SW480 (cell line): ENCODE data around the gene ROR2.

Experiments
- DNase-seq: peaks from one replicate; pipeline ENCODE4 v3.0.0-alpha.2; 2016; ENCODE audit warnings: low spot score

ROR2 gene

GRCh38 chr9:91716239-91716638, 233.8 kb downstream of the ROR2 start:
- no peak for DNase-seq

DNA sequence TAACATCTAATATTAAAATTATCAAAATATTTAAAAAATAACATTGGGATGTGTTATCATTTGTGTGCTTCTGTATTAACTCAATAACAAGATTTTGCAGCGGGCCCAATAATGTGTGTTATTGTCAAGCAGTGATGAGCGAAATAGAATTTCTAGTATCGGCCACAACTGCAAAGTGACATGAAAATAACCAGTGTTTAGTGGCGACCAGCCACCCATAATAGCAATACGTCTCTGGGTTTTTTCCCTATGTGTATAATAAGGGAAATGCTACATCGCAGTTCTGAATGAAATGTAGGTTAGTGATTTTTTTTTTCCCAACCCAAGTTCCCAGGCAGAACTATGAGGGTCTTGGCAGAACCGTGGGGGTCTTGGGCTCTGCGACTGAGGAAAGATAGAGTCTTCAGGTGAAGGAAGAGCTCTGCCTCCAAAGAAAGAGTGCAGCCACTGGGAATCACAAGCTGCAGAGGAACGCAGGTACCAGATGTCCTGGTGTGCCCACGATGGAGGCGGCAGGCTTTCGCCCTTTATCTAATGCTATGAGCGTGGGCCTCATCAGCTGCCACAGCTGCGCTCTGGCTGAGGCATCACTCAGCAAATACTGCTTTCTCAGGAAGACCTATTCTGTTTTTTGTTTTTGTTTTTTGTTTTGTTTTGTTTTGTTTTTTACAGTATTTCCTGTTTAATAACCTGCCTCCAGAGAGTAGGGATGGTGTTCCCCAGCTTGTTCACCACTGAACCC, 235.0 kb downstream of the ROR2 start:
- DNase-seq, result no peak

DNA sequence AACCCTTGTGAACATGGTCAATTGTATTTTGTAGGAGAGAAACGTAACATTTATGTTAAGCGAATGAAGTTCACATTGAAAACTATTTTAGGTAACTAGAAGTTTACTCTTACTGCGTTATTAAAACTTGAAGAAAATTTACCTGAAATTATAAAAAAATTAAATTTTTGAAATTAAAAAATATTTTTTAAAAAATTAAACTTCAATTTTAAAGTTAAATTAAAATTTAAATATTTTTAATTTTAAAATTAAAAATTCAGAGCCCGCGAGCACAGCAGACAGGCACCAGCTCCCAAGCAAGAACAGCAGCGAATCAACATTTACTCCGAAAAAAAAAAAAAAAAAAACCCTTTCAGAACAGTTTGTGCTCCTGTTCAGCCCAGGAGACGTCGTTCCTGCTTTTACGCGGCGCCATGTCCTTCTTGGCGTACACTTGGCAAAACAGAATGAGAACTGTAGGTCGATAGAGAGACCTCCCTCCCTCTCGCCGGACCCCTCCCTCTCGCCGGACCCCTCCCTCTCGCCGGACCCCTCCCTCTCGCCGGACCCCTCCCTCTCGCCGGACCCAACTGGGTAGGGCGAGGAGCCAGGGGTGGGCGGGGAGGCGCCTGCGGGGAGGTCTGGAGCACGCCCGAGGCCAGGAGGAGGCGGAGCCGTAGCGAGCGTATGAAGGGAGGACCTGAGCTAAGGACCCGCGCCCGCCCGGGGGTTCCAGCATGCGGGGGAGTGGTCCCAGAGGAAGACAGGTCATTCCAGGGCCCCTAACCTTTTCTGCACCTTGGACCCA, 235.8 kb downstream of the ROR2 start:
- DNase-seq, result peak; percentile 49

- DNase-seq, result no peak
Observed at GRCh38 chr9:91712811-91713210, 237.2 kb downstream of the ROR2 start.

DNA sequence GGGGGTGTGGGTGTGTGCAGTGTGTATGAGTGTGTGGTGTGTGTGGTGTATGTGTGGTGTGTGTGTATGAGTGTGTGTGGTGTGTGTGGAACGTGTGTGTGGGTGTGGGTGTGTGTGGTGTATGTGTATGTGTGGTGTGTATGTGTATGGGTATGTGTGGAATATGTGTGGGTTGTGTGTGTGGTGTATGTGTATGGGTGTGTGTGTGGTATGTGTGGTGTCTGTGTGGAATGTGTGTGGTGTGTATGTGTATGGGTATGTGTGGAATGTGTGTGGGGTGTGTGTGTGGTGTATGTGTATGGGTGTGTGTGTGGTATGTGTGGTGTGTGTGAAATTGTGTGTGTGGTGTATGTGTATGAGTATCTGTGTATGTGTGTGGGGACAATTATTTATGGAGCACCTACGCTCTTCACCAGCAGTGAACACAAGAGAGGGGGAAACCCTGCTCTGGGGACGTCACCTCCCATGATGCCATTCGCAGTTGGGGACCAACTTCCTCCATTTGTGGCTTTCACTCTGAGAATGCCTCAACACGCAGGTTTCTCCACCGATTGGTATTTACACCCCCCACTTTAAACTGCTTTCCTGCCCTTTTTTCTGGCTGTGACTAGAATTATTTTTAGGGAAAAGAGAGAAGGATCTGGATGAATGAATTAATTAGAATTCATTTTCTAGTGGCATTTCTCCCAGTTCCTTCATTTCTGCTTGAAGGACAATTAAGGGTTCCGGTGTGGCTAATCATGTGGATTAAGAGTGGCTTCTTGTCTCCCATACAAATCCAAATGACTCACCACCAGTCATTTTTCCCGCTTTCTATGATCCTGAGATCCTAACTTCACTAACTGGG, 238.1 kb downstream of the ROR2 start:
- peak; percentile 46 for DNase-seq

DNA sequence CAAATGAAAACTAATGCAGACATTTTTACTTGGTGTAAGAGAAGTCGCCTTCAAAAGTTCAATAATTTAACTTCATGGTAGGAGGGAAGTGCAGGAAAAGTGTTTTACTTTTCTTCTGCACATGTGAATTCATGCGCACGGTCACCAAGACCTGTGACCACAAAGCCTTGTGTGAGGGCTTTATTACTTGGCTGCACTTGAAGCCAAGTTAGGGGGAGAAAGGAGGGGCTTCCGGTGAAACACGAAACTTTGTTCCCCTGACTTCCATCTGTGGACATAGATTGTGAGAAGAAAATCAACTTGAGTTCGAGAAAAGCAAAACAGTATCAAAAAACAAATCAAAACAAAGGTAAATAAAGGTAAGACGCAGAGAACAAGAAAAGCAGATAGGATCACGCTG, 239.9 kb downstream of the ROR2 start:
- no peak for DNase-seq

DNA sequence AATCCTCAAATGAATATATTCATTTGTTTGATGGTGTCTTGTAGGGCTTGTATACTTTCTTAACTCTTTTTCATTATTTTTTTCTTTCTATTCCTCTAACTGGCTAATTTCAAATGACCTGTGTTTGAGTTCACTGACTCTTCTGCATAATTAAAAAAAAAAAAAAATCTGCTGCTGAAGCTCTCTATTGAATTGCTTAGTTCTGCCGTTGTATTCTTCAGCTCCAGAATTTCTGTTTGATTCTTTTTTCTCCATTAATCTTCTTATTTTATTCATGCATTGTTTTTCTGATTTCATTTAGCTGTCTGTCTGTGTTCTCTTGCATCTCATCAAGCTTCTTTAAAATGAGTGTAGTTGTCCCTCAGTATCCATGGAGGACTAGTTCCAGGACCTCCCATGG, 244.6 kb downstream of the ROR2 start:
- DNase-seq, result no peak

- DNase-seq, result no peak
Observed at GRCh38 chr9:91700475-91700874, 249.6 kb downstream of the ROR2 start.

GRCh38 chr9:91698266-91698665, 251.8 kb downstream of the ROR2 start:
- no peak for DNase-seq

DNA sequence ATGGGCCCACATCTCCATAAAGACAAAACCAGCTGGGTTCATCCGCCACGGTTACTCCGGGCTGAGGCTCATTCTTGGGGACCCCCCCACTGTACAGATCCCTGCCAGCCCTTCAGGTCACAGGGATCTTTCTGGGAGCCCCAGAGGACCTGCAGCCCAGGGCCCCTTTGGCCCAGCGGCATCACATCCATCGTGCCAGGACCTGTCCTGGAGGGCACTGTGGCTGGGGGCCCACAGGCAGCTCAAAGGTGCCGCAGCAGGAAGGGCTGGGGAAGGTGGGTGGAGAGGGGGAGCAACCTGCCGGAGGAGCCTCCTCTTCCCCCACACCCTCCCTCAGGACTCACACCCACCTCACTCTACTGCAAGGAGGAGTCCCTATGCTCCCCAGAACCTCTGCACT, 252.8 kb downstream of the ROR2 start:
- DNase-seq, result no peak

DNA sequence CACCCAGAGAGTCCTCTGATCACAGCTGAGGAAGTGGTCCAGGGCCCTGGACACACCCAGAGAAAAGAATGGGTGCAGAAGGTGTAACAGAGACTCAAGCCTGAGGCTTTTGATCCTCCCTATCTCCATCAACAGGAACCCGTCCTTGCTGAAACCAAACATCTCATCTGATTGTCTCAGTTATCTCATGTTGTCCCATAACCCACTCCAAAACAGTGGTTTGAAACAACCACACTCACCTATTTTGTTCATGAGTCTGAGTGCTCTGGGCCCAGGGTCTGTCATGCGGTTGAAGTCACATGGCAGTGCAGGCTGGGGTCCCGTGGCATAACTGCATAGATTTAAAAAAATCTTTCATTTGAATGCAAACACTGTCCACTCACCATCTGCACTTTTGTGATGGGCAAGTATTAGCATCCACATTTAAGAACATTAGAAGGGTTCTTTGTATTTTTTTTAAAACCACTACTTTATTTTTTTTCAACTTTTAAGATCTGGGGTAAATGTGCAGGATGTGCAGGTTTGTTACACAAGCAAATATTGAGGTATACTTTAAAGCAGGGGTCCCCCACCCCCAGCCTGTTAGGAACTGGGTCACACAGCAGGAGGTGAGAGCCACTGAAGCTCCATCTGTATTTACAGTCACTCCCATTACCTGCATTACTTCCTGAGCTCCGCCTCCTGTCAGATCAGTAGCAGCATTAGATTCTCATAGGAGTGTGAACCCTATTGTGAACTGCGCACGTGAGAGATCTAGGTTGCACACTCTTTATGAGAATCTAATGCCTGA, 255.8 kb downstream of the ROR2 start:
- DNase-seq, result no peak

DNA sequence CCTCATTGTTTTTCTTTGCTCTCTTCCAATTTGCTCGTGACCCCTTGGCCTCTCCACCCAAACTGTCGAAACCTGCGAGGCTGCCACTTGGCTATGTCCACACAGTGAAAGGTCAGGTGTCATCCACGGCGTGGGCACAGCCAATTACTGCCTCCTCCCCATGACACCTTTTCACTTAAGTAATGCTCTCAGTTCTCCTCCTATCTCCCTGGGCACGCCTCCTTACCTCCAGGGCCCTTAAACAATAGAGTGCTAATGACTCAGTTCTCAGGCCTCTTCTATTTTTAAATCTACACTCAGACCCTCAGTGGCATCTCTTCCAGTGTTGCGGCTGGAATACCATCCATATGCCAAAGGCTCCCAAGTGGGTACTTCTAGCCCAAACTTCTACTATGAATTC, 256.8 kb downstream of the ROR2 start:
- no peak for DNase-seq

GRCh38 chr9:91690540-91691249, 259.3 kb downstream of the ROR2 start:
- no peak for DNase-seq

DNA sequence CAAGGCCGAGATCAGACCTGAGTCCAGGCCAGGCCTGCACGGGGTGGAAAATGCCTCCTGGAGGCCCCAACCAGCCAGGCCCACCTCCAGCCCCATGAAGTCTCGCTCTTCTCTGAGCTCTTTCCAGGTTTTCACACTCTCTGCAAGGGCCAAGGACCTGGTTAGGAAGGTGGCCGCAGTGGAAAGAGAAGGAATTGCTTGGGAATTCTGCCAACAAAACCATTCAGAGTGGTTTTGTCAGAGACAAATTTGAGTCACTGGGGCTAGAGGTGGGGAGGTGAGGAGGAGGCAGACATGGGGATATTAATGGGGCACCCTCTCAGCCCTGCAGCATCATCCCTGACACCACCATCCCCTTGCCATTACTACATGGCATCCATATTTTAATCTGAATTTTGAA, 261.0 kb downstream of the ROR2 start:
- DNase-seq, result no peak

- DNase-seq, result no peak
Observed at GRCh38 chr9:91683269-91683668, 266.8 kb downstream of the ROR2 start.

DNA sequence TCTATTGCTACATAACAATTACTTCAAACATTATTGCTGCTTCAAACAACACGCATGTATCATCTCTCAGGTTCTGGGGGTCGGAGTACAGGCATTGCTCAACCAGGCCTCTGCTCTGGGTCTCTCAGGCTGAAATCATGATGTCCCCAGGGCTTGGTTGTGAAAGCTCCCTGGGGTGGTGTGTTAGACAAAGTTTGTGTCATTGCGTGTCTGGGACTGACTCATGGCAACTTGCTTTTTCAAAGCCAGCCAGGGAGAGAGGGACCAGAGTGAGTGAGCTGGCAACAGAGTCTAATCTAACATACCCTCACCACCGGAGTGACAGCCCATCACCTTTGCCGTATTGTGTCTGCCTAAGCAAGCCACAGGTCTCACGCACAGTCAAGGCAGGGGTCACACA, 267.2 kb downstream of the ROR2 start:
- DNase-seq, result no peak

GRCh38 chr9:91681461-91682305, 268.3 kb downstream of the ROR2 start:
- peak; percentile 54 for DNase-seq

DNA sequence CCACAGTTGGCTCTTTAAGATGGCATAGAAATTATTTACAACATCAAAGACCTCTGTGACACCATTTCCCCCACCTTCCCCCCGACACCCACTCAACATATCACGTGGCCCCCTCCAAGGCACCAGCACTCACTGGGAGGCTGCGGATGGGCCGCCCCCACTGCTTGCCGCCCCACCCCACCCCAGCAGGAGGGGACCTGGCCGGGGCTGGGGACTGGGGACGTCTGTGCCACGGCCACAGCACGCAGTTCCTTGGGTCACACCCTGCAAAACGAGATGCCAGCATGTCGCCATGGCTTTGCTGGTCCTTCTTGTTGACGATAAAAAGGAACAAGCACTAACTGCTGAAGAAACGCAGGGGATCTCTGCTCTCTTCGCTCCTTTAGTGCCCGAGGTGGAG, 269.0 kb downstream of the ROR2 start:
- DNase-seq, result no peak

- no peak for DNase-seq
Observed at GRCh38 chr9:91680106-91680505, 269.9 kb downstream of the ROR2 start.
